ENCODE data around the gene TBC1D23.

TBC1D23 gene

DNA sequence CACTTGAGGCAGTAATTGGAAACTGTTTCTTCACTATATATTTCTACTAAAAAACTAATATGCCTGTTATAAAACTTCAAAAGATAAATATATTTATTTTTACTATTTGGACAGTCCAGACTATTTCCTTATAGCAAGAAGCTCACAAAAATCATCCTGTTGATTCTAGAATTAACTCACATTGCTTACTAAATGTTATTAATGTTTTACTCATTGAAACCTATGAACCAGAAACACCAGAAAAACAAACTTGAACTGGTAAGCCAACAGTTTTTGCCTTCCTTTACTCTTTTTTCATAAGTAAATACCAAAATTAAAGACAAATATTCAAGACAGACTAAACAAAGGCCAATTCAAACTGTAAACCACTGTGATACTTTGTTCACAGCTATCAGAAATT, 113.7 kb downstream of the TBC1D23 start:
- TF ChIP-seq, protein P1, sequence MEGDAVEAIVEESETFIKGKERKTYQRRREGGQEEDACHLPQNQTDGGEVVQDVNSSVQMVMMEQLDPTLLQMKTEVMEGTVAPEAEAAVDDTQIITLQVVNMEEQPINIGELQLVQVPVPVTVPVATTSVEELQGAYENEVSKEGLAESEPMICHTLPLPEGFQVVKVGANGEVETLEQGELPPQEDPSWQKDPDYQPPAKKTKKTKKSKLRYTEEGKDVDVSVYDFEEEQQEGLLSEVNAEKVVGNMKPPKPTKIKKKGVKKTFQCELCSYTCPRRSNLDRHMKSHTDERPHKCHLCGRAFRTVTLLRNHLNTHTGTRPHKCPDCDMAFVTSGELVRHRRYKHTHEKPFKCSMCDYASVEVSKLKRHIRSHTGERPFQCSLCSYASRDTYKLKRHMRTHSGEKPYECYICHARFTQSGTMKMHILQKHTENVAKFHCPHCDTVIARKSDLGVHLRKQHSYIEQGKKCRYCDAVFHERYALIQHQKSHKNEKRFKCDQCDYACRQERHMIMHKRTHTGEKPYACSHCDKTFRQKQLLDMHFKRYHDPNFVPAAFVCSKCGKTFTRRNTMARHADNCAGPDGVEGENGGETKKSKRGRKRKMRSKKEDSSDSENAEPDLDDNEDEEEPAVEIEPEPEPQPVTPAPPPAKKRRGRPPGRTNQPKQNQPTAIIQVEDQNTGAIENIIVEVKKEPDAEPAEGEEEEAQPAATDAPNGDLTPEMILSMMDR (IDR thresholded peaks at IDR 0.05; ENCODE audit: low read length) = no peak
- no peak for TF ChIP-seq EZH2 (IDR thresholded peaks at IDR 0.05; ENCODE audit: borderline replicate concordance, low read length)
- peaks cover 89% of the 10 kb centered on the region for H3K36me3 ChIP-seq (ENCODE audit: insufficient read depth, low read length)
- no peak overlapping the region for H2AFZ ChIP-seq (ENCODE audit: low read length)
- H3K27me3 ChIP-seq (ENCODE audit: insufficient read depth, low read length) = no peaks in the 10 kb centered on the region
- no peaks in the 10 kb centered on the region for H3K79me2 ChIP-seq (ENCODE audit: insufficient read depth, low read length)
- no peak overlapping the region for H3K4me3 ChIP-seq (ENCODE audit: low read depth, low read length, poor library complexity, severe bottlenecking)
- H3K9me3 ChIP-seq (ENCODE audit: low read length) = no peaks in the 10 kb centered on the region
- no peak overlapping the region for H3K4me2 ChIP-seq (ENCODE audit: low read length)
- no peaks in the 10 kb centered on the region for H3K9me2 ChIP-seq (ENCODE audit: low read depth, low read length)
- no peaks in the 10 kb centered on the region for H3K4me1 ChIP-seq (ENCODE audit: insufficient read depth, low read length, severe bottlenecking)
- H4K20me1 ChIP-seq (ENCODE audit: insufficient read depth, low read length) = no peaks in the 10 kb centered on the region
- H3K9ac ChIP-seq (ENCODE audit: low read length) = no peak overlapping the region
- no peak overlapping the region for H3K27ac ChIP-seq (ENCODE audit: low read depth, low read length, poor library complexity, severe bottlenecking)
- no peaks in the 10 kb centered on the region for H3F3A ChIP-seq (ENCODE audit: insufficient read depth, low read length)
